SU-DHL-6 (cell line): Measurements from ENCODE around the gene CALHM1.

Experiments used
- H2AFZ ChIP-seq: fragments of 200-600 bp; sonication (generic); 2 replicates; pipeline ENCODE4 v1.6.1; 2014; ENCODE audit warnings: low read depth, mild to moderate bottlenecking, moderate library complexity, mixed read lengths, antibody characterized with exemption, low read length; ENCODE audit not compliant: severe bottlenecking
- H3F3A ChIP-seq: fragments of 200-600 bp; shearing (Covaris generic); 2 replicates; pipeline ENCODE4 v1.6.0; 2016; ENCODE audit warnings: antibody characterized with exemption, mild to moderate bottlenecking; ENCODE audit not compliant: insufficient read depth
- H3K27ac ChIP-seq: fragments of 200-600 bp; sonication (generic); 2 replicates; pipeline ENCODE4 v1.5.1; 2016; ENCODE audit warnings: low read depth, mild to moderate bottlenecking, low read length, moderate library complexity, mixed read lengths
- H3K27me3 ChIP-seq: fragments of 200-600 bp; sonication (generic), shearing (Covaris generic); 2 replicates; pipeline ENCODE4 v1.6.0; 2014; ENCODE audit warnings: mild to moderate bottlenecking, low read length
- H3K36me3 ChIP-seq: fragments of 200-600 bp; sonication (generic); 2 replicates; pipeline ENCODE4 v1.6.1; 2014; ENCODE audit warnings: mild to moderate bottlenecking, low read length, mixed read lengths
- H3K4me2 ChIP-seq: fragments of 300-600, 200-600 bp; shearing (Covaris generic), sonication (generic); 2 replicates; pipeline ENCODE4 v1.6.0; 2014; ENCODE audit warnings: low read length, low read depth, mild to moderate bottlenecking; ENCODE audit not compliant: poor library complexity, severe bottlenecking
- H3K4me3 ChIP-seq: fragments of 200-600 bp; sonication (generic); 2 replicates; pipeline ENCODE4 v1.5.1; 2014; ENCODE audit warnings: antibody characterized with exemption, low read length, mild to moderate bottlenecking, mixed read lengths; ENCODE audit not compliant: insufficient read depth, poor library complexity, severe bottlenecking
- H3K79me2 ChIP-seq: fragments of 200-600 bp; sonication (generic); 2 replicates; pipeline ENCODE4 v1.6.1; 2014; ENCODE audit warnings: mild to moderate bottlenecking, low read length, moderate library complexity; ENCODE audit not compliant: insufficient read depth
- H3K9ac ChIP-seq: fragments of 200-600 bp; sonication (generic); 2 replicates; pipeline ENCODE4 v1.7.0; 2014; ENCODE audit warnings: mild to moderate bottlenecking, low read length
- H3K9me2 ChIP-seq: fragments of 200-600 bp; sonication (generic); replicated peaks from 2 replicates; pipeline ENCODE4 v1.6.1; 2014; ENCODE audit warnings: low read length; ENCODE audit not compliant: insufficient read depth
- H3K9me3 ChIP-seq: fragments of 200-600 bp; sonication (generic); 2 replicates; pipeline ENCODE4 v1.6.1; 2014; ENCODE audit warnings: low read length, mixed read lengths; ENCODE audit not compliant: insufficient read depth
- H4K20me1 ChIP-seq: fragments of 200-600 bp; sonication (generic); 2 replicates; pipeline ENCODE4 v1.6.1; 2014; ENCODE audit warnings: low read depth, mild to moderate bottlenecking, antibody characterized with exemption, low read length, moderate library complexity, mixed read lengths
- CTCF ChIP-seq: fragments of 200-600 bp; sonication (generic); IDR thresholded peaks from one replicate; pipeline ENCODE4 v1.5.1; 2017; ENCODE audit warnings: antibody characterized with exemption, mild to moderate bottlenecking, low read length, moderate library complexity; ENCODE audit not compliant: insufficient read depth, poor library complexity, severe bottlenecking
- EZH2phosphoT487 ChIP-seq: fragments of 200-600 bp; sonication (generic), shearing (Covaris generic); conservative IDR thresholded peaks from 2 replicates; pipeline ENCODE4 v1.6.1; 2018; ENCODE audit warnings: mild to moderate bottlenecking, antibody characterized with exemption, low read length, moderate library complexity, mixed read lengths

The CALHM1 gene

DNA sequence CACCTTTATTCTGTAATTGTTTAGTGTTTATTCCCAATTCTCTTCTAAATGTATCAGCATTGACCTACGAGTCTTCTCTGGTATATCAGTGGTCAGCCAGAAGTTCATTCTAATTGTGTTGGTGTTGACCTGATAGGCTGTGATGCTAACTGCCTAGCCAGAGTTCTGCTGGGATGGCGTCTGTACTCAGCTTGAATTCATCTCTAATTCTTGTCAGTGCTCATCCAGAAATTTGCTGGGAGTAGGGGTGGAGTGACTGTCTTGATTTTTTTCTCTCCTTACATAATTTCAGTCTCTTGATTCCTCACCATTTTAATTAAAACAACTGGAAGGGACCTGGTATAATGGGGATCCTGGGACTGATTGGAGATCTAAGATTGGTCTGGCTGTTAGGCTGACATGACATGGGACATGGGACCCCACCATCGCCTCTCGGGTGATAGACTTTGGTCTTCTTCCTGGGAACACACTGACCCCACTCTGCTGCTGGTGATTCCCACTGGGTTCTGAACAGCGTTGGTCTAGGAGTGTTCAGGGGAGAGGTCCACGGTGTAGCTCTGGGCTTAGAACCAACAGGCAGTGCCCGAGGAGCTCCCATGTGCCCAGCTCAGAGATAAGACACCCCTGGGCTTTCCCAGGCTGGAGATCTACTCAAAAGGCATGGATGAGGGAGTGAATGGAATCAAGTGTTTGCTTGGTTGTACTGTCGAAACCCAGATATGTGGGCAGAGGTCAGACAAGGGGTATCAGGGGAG is 38.6 kb upstream of the CALHM1 start:
- H3F3A ChIP-seq = no peaks in the 10 kb centered on the region
- H2AFZ ChIP-seq = no peak overlapping the region
- H3K79me2 ChIP-seq = no peaks in the 10 kb centered on the region
- H3K9me2 ChIP-seq = no peaks in the 10 kb centered on the region
- H3K4me3 ChIP-seq = no peak overlapping the region
- TF ChIP-seq EZH2phosphoT487 (no peak), CTCF (no peak)
- no peak overlapping the region for H3K9ac ChIP-seq
- H4K20me1 ChIP-seq = no peaks in the 10 kb centered on the region
- H3K27ac ChIP-seq = no peak overlapping the region
- H3K9me3 ChIP-seq = no peaks in the 10 kb centered on the region
- no peaks in the 10 kb centered on the region for H3K36me3 ChIP-seq
- H3K27me3 ChIP-seq = no peaks in the 10 kb centered on the region
- H3K4me2 ChIP-seq = no peak overlapping the region

- Histone ChIP-seq H3K4me3 (no peak overlapping the region), H3K9me2 (no peaks in the 10 kb centered on the region), H3K27me3 (no peaks in the 10 kb centered on the region), H4K20me1 (no peaks in the 10 kb centered on the region), H3K9ac (no peak overlapping the region), H3F3A (no peaks in the 10 kb centered on the region), H3K27ac (no peak overlapping the region), H2AFZ (no peak overlapping the region), H3K79me2 (no peaks in the 10 kb centered on the region), H3K9me3 (no peaks in the 10 kb centered on the region), H3K4me2 (no peak overlapping the region), H3K36me3 (no peaks in the 10 kb centered on the region)
- no peak for TF ChIP-seq CTCF
- TF ChIP-seq EZH2phosphoT487 = no peak
These were observed 36.6 kb upstream of the CALHM1 start for GRCh38 chr10:103495321-103495720.

DNA sequence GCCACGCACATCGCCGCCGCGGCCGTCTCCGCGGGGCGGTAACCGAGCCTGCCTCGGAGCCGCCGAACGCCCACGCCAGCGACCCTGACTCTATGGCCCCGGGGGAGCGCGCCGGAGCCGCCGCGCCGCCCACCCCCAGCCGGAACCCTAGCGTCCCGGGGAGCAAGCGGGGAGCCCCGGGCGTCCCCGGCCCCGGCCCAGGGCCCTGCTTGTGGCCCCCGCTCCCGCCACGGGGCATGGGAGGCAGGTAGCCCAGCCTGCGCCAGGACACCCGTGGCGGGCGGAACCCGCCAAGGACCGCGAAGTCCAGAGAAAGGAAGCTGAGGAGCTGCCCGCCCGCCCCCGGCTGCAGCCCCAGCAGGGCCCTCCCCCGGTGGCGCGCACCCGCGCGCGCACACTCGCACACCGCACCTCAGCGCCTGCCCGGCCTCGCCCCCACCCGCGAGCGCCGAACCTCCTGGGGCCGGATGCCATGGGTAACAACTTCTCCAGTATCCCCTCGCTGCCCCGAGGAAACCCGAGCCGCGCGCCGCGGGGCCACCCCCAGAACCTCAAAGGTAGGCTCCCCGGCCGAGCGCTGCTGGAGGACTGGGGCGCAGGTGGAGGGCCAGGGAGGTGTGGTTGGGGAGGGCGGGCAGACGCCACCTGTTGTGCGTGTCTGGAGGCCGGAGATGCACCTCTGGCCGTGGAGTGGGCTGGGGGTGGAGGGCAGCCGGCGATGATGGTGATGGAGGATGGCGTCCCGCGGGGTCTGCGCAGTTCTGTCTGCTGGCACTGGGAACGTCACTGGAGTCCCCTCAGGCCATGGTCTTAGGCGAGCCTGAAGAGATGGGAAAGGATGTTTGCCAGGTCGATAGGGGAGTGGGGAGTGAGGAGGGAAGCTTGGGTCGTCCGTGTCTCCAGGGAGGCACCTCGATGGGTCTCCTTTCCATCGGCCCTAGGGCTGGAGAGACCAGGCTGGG is 35.5 kb upstream of the CALHM1 start:
- Histone ChIP-seq H3K4me2 (peak overlapping the region; percentile 37), H3K9me3 (no peaks in the 10 kb centered on the region), H3K27ac (no peak overlapping the region), H3K36me3 (no peaks in the 10 kb centered on the region), H3K79me2 (no peaks in the 10 kb centered on the region), H3F3A (no peaks in the 10 kb centered on the region), H3K27me3 (no peaks in the 10 kb centered on the region), H4K20me1 (no peaks in the 10 kb centered on the region), H3K9ac (no peak overlapping the region), H3K9me2 (no peaks in the 10 kb centered on the region), H2AFZ (no peak overlapping the region), H3K4me3 (peak overlapping the region; percentile 21)
- TF ChIP-seq EZH2phosphoT487 = no peak
- no peak for TF ChIP-seq CTCF
